Common myeloid progenitor, CD34-positive (primary cell): ENCODE measurements around the gene ABCB8.

Experiments
- CTCF ChIA-PET: fragments of 350-600 bp; sonication (Branson Sonifier 250); formaldehyde crosslinking; loops from one replicate; lab custom pipeline; 2021; ENCODE audit warnings: antibody characterized with exemption; lab: Charles Lee
- POLR2A ChIA-PET: fragments of 350-600 bp; sonication (Branson Sonifier 250); formaldehyde crosslinking; loops from one replicate; lab custom pipeline; 2021; ENCODE audit warnings: antibody characterized with exemption; lab: Charles Lee
- DNase-seq, 3 donors: peaks; one replicate each; pipeline versions ENCODE4 v3.0.0 to v3.0.0-alpha.2; 2013
- H3K27ac ChIP-seq, 2 experiments: 1 replicate in 1 of 2; 2 replicates in 1 of 2; pipeline ENCODE4 v1.7.0; 2013; ENCODE audit warnings: inconsistent platforms in 2 of 2, low read length in 2 of 2, mild to moderate bottlenecking in 2 of 2, low read depth in 1 of 2, moderate library complexity in 1 of 2; ENCODE audit not compliant: severe bottlenecking in 2 of 2, insufficient read depth in 1 of 2, poor library complexity in 1 of 2
- H3K27me3 ChIP-seq, 5 experiments: replicated peaks in 2 of 5; 1 replicate in 3 of 5; 2 replicates in 2 of 5; pipeline versions ENCODE4 v1.6.1 to v1.7.0; 2013; ENCODE audit warnings: low read length in 4 of 5, mild to moderate bottlenecking in 2 of 5, moderate library complexity in 2 of 5, inconsistent platforms in 1 of 5; ENCODE audit not compliant: insufficient read depth in 5 of 5, control insufficient read depth in 4 of 5
- H3K36me3 ChIP-seq, 4 experiments: 1 replicate in 2 of 4; 2 replicates in 2 of 4; pipeline versions ENCODE4 v1.6.1 to v1.7.0; 2013; ENCODE audit warnings: low read length in 3 of 4, control low read depth in 1 of 4, mild to moderate bottlenecking in 1 of 4; ENCODE audit not compliant: control insufficient read depth in 4 of 4, insufficient read depth in 4 of 4
- H3K4me1 ChIP-seq, 4 experiments: 1 replicate in 3 of 4; 2 replicates in 1 of 4; pipeline versions ENCODE4 v1.6.1 to v1.7.1; 2013; ENCODE audit warnings: low read length in 3 of 4, mild to moderate bottlenecking in 3 of 4, control low read depth in 1 of 4, inconsistent platforms in 1 of 4, moderate library complexity in 1 of 4; ENCODE audit not compliant: control insufficient read depth in 4 of 4, insufficient read depth in 4 of 4; ENCODE audit errors: control extremely low read depth in 1 of 4
- H3K4me3 ChIP-seq, 7 experiments: 1 replicate in 4 of 7; 2 replicates in 3 of 7; pipeline versions ENCODE4 v1.5.1 to v1.7.0; 2013; ENCODE audit warnings: mild to moderate bottlenecking in 7 of 7, low read length in 6 of 7, moderate library complexity in 6 of 7, inconsistent platforms in 2 of 7, low read depth in 2 of 7, control low read depth in 1 of 7; ENCODE audit not compliant: insufficient read depth in 4 of 7, control insufficient read depth in 1 of 7; ENCODE audit errors: extremely low read depth in 1 of 7
- H3K9me3 ChIP-seq, 5 experiments: 1 replicate in 4 of 5; 2 replicates in 1 of 5; pipeline versions ENCODE4 v1.6.1 to v1.7.1; 2013; ENCODE audit warnings: low read length in 4 of 5, mild to moderate bottlenecking in 2 of 5, inconsistent platforms in 1 of 5, low read depth in 1 of 5, moderate library complexity in 1 of 5; ENCODE audit not compliant: control insufficient read depth in 4 of 5, insufficient read depth in 2 of 5; ENCODE audit errors: control extremely low read depth in 1 of 5
- WGBS: methylation state at CpG from one replicate; pipeline ENCODE4 v1.1.5; 2013; ENCODE audit not compliant: insufficient coverage; 5-methylcytosine and 5-hydroxymethylcytosine counted together

ABCB8 gene

DNA sequence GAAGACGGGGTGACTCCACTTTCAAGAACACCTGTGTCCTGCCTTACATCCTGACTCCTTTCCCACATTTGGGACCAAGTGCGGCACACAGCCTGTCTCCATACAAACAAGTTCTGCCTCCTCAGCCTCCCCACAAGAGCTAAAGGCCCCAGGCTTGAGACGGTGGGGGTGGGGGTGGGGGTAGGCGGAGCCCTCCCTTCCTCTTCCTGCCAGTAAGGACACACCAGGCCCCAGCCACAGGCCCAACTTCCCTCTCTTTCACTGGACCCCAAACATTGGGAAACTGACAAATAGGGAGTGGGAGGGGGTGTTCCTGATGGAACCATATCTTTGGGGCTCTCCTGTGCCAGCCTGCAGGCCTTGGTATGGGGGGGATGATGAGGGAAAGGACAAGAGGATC, 24.8 kb downstream of the ABCB8 start:
- peak in 1 of 3 donors; percentile 17 for DNase-seq
- H3K27me3 ChIP-seq = peaks cover 0 to 13% (median 0%) of the 10 kb centered on the region in 5 experiments
- POLR2A ChIA-PET = no interaction called here
- CTCF ChIA-PET = interaction anchor here (1.0 to 1.2 kb wide), 3 partner anchors 14 to 166 kb away, joined by 3 read pairs; no protein-coding TSS in a partner anchor
- no peak overlapping the region for H3K27ac ChIP-seq
- peak overlapping the region in 1 of 7 experiments; percentile 10 for H3K4me3 ChIP-seq
- H3K36me3 ChIP-seq = peaks cover 0 to 3% (median 1%) of the 10 kb centered on the region in 4 experiments
- peaks cover 1 to 50% (median 32%) of the 10 kb centered on the region in 4 experiments for H3K4me1 ChIP-seq
- WGBS = 80% methylated on average over 1 of the region's 4 CpGs
- no peaks in the 10 kb centered on the region for H3K9me3 ChIP-seq

DNA sequence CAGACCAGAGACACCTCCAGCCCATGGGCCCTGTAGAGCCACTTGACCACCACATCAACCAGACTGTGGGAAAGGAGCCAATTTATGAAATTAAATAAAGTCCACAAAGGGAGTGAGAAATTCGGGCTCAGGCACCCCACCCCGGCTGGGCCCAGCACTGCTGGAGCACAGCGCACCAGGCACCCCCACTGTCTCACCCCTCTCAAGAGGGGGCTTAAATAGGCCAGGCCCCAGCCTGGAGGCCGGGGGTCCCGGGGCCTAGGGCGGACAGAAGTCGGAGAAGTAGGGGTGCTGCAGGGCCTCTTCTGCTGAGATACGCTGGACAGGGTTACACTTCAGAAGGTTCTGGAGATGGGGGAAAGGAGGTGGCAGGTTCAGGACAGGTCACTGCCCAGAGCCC, 25.5 kb downstream of the ABCB8 start:
- Histone ChIP-seq H3K27me3 (peaks cover 0 to 13% (median 0%) of the 10 kb centered on the region in 5 experiments), H3K36me3 (peaks cover 0 to 3% (median 1%) of the 10 kb centered on the region in 4 experiments), H3K4me3 (no peak overlapping the region), H3K9me3 (no peaks in the 10 kb centered on the region), H3K4me1 (peaks cover 3 to 56% (median 38%) of the 10 kb centered on the region in 4 experiments), H3K27ac (no peak overlapping the region)
- 97% methylated on average over 4 of the region's 8 CpGs for WGBS
- ChIA-PET POLR2A (no interaction called here), CTCF (no interaction called here)
- no peak for DNase-seq

DNA sequence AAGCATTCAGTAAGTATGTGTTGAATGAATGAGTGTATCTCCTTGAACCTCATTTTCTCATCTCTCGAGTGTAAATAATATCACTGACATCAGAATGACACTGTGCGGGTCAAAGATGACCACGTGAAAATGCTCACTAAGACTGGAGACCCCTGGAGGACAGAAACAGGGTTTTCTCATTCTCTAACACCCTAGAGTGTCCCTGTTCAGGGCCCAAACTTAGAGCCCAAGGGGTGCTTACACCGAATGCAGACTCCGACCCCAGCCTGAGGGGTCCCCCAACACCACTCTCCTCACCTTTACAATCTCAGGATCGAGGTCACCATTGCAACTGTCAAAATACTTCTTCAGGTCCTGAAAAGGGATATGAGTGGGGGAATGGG, 28.0 kb downstream of the ABCB8 start:
- no peak overlapping the region for H3K27ac ChIP-seq
- peaks cover 5 to 60% (median 49%) of the 10 kb centered on the region in 4 experiments for H3K4me1 ChIP-seq
- no peak overlapping the region for H3K4me3 ChIP-seq
- POLR2A ChIA-PET = no interaction called here
- H3K36me3 ChIP-seq = peaks cover 0 to 3% (median 1%) of the 10 kb centered on the region in 4 experiments
- H3K9me3 ChIP-seq = no peaks in the 10 kb centered on the region
- H3K27me3 ChIP-seq = peaks cover 0 to 3% (median 0%) of the 10 kb centered on the region in 5 experiments
- CTCF ChIA-PET = no interaction called here
- DNase-seq = no peak
- 100% methylated on average over 3 of the region's 6 CpGs for WGBS

DNA sequence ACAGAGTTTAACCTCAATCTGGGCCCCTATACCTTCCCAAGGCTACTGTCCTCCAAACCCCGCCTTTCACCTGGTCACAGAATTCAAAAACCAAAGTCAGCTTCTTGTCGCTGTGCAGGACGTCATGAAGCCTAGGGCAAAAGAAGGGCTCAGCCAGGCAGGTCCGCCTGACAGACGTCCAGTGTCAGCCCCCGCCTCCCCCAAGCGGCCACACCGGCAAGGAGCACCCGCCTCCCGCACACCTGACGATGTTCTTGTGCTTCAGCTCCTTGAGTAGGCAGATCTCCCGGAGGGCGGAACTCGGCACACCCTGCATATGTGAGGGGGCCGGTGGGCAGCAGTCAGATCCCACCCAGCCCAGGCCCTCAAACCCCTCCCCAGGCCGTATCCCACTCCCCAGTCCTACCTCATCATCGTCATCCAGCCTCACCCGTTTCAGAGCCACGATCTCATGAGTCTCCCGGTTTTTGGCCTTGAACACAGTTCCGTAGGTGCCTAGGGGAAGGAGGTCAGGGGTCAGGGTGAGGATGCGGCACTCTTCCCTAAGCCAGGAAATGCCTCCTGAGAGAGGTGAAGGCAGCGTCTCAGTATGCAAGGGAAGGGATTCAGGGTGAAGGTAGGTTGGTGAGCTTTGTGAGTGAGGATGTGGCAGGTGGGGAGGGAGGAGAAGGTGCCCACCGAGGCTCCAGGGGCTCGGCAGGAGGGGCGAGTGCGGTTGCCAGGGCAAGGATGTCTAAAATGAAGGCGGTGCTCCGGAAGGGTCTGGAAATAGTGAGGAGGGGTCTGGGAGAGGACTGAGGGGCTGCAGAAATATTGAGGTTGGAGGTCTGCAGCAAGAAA, 28.6 kb downstream of the ABCB8 start:
- H3K4me3 ChIP-seq = peak overlapping the region; percentile 75 to 98 (median 82)
- ChIA-PET POLR2A (no interaction called here), CTCF (no interaction called here)
- H3K27me3 ChIP-seq = peaks cover 0 to 2% (median 0%) of the 10 kb centered on the region in 5 experiments
- no peaks in the 10 kb centered on the region for H3K9me3 ChIP-seq
- peak overlapping the region in 1 of 2 experiments; percentile 90 for H3K27ac ChIP-seq
- H3K36me3 ChIP-seq = peaks cover 0 to 4% (median 3%) of the 10 kb centered on the region in 4 experiments
- no peak for DNase-seq
- WGBS = 68% methylated on average over 25 of the region's 29 CpGs
- H3K4me1 ChIP-seq = peaks cover 5 to 60% (median 46%) of the 10 kb centered on the region in 4 experiments

DNA sequence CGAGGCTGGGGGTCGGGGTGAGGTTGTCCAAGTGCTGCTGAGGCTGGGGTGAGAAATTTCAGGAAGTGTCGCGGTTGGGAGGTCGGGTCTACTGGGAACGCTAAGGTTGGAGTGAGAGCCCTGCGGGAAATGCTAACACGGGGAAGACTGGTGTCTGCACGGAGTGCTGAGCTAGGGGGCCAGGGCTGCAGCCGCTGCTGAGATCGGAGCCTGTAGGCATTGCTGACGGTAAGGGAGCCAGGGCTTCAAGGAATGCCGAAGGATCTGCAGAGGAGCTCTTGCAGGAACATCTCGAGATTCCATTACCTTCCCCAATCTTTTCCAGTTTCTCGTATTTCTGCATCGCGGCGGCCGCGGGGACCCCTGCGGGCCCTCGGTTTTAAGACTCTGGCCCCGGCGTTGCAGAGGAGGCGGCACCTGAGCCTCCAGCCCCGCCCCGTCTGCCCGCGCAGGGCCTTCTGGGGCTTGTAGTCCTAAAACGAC, 29.3 kb downstream of the ABCB8 start, which contains the start of gene CDK5:
Gene CDK5 (minus strand): TSS at position 392 of the 483 bp plus-strand sequence. CDS start 49 bp downstream, at position 343.
- CTCF ChIA-PET = interaction anchor here (7.2 kb wide), 1 partner anchor 18 kb away, joined by 64 read pairs; no protein-coding TSS in a partner anchor
- peaks cover 0 to 8% (median 5%) of the 10 kb centered on the region in 4 experiments for H3K36me3 ChIP-seq
- no peaks in the 10 kb centered on the region for H3K27me3 ChIP-seq
- no peaks in the 10 kb centered on the region for H3K9me3 ChIP-seq
- peaks cover 5 to 54% (median 45%) of the 10 kb centered on the region in 4 experiments for H3K4me1 ChIP-seq
- POLR2A ChIA-PET = interaction anchor here (1.1 kb wide), 1 partner anchor 18 kb away, joined by 4 read pairs; no protein-coding TSS in a partner anchor
- no peak for DNase-seq
- peak within 1 kb of the TSS; percentile 50 to 90 for H3K27ac ChIP-seq
- peak within 1 kb of the TSS; percentile 75 to 98 (median 82) for H3K4me3 ChIP-seq
- WGBS = 0% methylated on average over 28 of the region's 30 CpGs

DNA sequence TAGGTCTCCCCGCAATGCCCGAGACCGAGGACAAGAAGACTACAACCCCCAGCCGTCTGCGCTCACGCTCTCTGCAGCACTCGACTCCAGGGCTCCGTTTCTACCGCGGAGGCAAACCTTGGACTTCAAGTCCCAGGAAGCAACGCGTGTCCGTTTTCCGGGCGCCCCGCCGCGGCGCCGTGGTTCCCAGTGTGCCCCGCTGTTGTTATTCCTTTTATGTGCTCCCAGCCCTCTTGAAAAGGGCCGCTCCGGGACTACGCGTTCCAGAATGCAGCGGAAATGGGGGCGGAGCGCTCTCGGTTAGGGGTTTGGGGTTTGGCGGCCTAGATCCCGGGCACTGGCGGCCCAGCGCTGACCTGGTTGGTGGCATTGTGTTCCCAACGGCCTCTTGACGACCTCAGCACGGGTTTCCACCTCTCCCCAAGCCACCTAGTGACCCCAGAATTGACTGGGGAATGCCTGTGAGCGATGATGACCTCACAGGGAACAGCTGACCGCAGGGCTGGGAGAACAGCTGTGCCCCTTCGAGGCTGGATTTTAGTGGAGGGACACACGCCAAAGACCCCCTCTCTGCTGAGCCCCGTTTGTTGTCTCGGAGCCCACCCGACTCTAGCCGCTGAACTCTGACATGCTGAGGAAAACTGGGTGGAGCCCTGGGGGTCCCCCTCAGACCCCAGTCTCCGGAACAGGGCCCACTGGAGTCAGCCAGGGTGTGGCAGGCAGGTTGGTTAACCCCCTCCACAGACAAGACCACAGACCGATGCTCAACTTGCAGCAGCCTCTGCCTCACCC, 29.9 kb downstream of the ABCB8 start:
- Histone ChIP-seq H3K36me3 (peaks cover 0 to 10% (median 6%) of the 10 kb centered on the region in 4 experiments), H3K4me3 (peak overlapping the region; percentile 68 to 98 (median 82)), H3K4me1 (peaks cover 5 to 47% (median 40%) of the 10 kb centered on the region in 4 experiments), H3K9me3 (no peaks in the 10 kb centered on the region), H3K27me3 (no peaks in the 10 kb centered on the region), H3K27ac (peak overlapping the region; percentile 50 to 90)
- POLR2A ChIA-PET = interaction anchor here (0.7 to 1.1 kb wide), 2 partner anchors 18 to 30 kb away, joined by 3 to 4 read pairs; partner anchors contain the start of gene ABCB8
- CTCF ChIA-PET = interaction anchor here (1.0 to 7.2 kb wide), 3 partner anchors 17 to 54 kb away, joined by 5 to 64 read pairs (median 5); partner anchors contain the start of gene ABCB8
- WGBS = 2% methylated on average over 41 of the region's 46 CpGs
- peak; percentile 99 to 100 (median 99) for DNase-seq
